Measurements from ENCODE around the gene CENPK. TPM values are rescaled to one million over a fixed set of nuclear protein-coding genes. Genes with fewer than 3 reads are reported as not detected.

Gene CENPK
- polyA plus RNA-seq, 1 donor from 2014 or later = 5.6 TPM

- no peaks in the 10 kb centered on the region for H3K9me2 ChIP-seq (ENCODE audit: insufficient read depth, low read length)
- no peaks in the 10 kb centered on the region for H4K20me1 ChIP-seq (ENCODE audit: insufficient read depth)
- no peaks in the 10 kb centered on the region for H3K27me3 ChIP-seq (ENCODE audit: insufficient read depth, low read depth, low read length)
- no peak overlapping the region for H3K27ac ChIP-seq (ENCODE audit: low read length)
- no peaks in the 10 kb centered on the region for H3F3A ChIP-seq (ENCODE audit: insufficient read depth, low read length, poor library complexity, severe bottlenecking)
- no peaks in the 10 kb centered on the region for H3K9me3 ChIP-seq (ENCODE audit: low read length)
- no peak for TF ChIP-seq REST (IDR thresholded peaks at IDR 0.05; ENCODE audit: borderline replicate concordance)
- TF ChIP-seq MXI1 (conservative IDR thresholded peaks at IDR 0.05; ENCODE audit: poor library complexity, severe bottlenecking) = no peak
- no peak for TF ChIP-seq EZH2 (IDR thresholded peaks at IDR 0.05; ENCODE audit: borderline replicate concordance, insufficient read depth, low read length, poor library complexity, severe bottlenecking)
- TF ChIP-seq EP300 (conservative IDR thresholded peaks at IDR 0.05; ENCODE audit: poor library complexity, severe bottlenecking) = no peak
- TF ChIP-seq CTCF (IDR thresholded peaks at IDR 0.05; ENCODE audit: poor library complexity, severe bottlenecking) = no peak
- no peak for TF ChIP-seq SMC3 (conservative IDR thresholded peaks at IDR 0.05; ENCODE audit: poor library complexity)
- TF ChIP-seq POLR2AphosphoS5 (IDR thresholded peaks at IDR 0.05) = no peak
- TF ChIP-seq RAD21 (conservative IDR thresholded peaks at IDR 0.05) = no peak
- TF ChIP-seq TAF1 (IDR thresholded peaks at IDR 0.05; ENCODE audit: low read depth) = no peak
- H3K9ac ChIP-seq (ENCODE audit: low read length) = no peak overlapping the region
- no peak overlapping the region for H2AFZ ChIP-seq (ENCODE audit: low read depth, low read length)
- H3K36me3 ChIP-seq (ENCODE audit: insufficient read depth, low read length) = no peaks in the 10 kb centered on the region
- no peaks in the 10 kb centered on the region for H3K79me2 ChIP-seq (replicated peaks; ENCODE audit: insufficient read depth, low read length)
- H3K4me2 ChIP-seq (ENCODE audit: low read length) = no peak overlapping the region
- no peak overlapping the region for H3K4me3 ChIP-seq (ENCODE audit: low read length)
Measured at GRCh38 chr5:65535529-65535987, 27.4 kb downstream of the CENPK start.

- H3K36me3 ChIP-seq (ENCODE audit: insufficient read depth, low read length) = no peaks in the 10 kb centered on the region
- H3K4me2 ChIP-seq (ENCODE audit: low read length) = no peak overlapping the region
- no peak overlapping the region for H2AFZ ChIP-seq (ENCODE audit: low read depth, low read length)
- no peaks in the 10 kb centered on the region for H3K79me2 ChIP-seq (replicated peaks; ENCODE audit: insufficient read depth, low read length)
- no peaks in the 10 kb centered on the region for H3K9me2 ChIP-seq (ENCODE audit: insufficient read depth, low read length)
- H4K20me1 ChIP-seq (ENCODE audit: insufficient read depth) = no peaks in the 10 kb centered on the region
- TF ChIP-seq SMC3 (conservative IDR thresholded peaks at IDR 0.05; ENCODE audit: poor library complexity) (no peak), EZH2 (IDR thresholded peaks at IDR 0.05; ENCODE audit: borderline replicate concordance, insufficient read depth, low read length, poor library complexity, severe bottlenecking) (no peak), TAF1 (IDR thresholded peaks at IDR 0.05; ENCODE audit: low read depth) (no peak), RAD21 (conservative IDR thresholded peaks at IDR 0.05) (no peak)
- H3K9me3 ChIP-seq (ENCODE audit: low read length) = no peaks in the 10 kb centered on the region
- H3K4me3 ChIP-seq (ENCODE audit: low read length) = no peak overlapping the region
- H3K27me3 ChIP-seq (ENCODE audit: insufficient read depth, low read depth, low read length) = no peaks in the 10 kb centered on the region
- H3F3A ChIP-seq (ENCODE audit: insufficient read depth, low read length, poor library complexity, severe bottlenecking) = no peaks in the 10 kb centered on the region
- H3K27ac ChIP-seq (ENCODE audit: low read length) = no peak overlapping the region
- no peak overlapping the region for H3K9ac ChIP-seq (ENCODE audit: low read length)
Measured at GRCh38 chr5:65530904-65531303, 32.1 kb downstream of the CENPK start.
